ENCODE data around the gene MYO5A. TPM values are rescaled to one million over a fixed set of nuclear protein-coding genes. Genes with fewer than 3 reads are reported as not detected.

The MYO5A gene
- total RNA-seq, 1 experiment from 2014 or later, result 29.2 TPM

GRCh38 chr15:52348056-52348745 lies 180.5 kb downstream of the MYO5A start:
- TF ChIP-seq MAX (CRISPR knock-in tag; IDR thresholded peaks at IDR 0.05) (no peak), FOXJ3 (CRISPR knock-in tag; IDR thresholded peaks at IDR 0.05; ENCODE audit: borderline replicate concordance) (no peak), SOX15 (CRISPR knock-in tag; IDR thresholded peaks at IDR 0.05) (no peak), E2F5 (CRISPR knock-in tag; IDR thresholded peaks at IDR 0.05) (no peak), ATF3 (CRISPR knock-in tag; conservative IDR thresholded peaks at IDR 0.05) (no peak), EMX1 (CRISPR knock-in tag; IDR thresholded peaks at IDR 0.05) (no peak), ZNF416 (CRISPR knock-in tag; IDR thresholded peaks at IDR 0.05) (no peak), FOXP1 (CRISPR knock-in tag; IDR thresholded peaks at IDR 0.05; ENCODE audit: borderline replicate concordance) (no peak), ETV6 (CRISPR knock-in tag; IDR thresholded peaks at IDR 0.05) (no peak), KAT7 (CRISPR knock-in tag; IDR thresholded peaks at IDR 0.05; ENCODE audit: borderline replicate concordance) (no peak), ERG (CRISPR knock-in tag; IDR thresholded peaks at IDR 0.05) (no peak), ZNF138 (CRISPR knock-in tag; conservative IDR thresholded peaks at IDR 0.05) (no peak), PRDM15 (CRISPR knock-in tag; IDR thresholded peaks at IDR 0.05) (no peak), IRF2 (CRISPR knock-in tag; IDR thresholded peaks at IDR 0.05; ENCODE audit: borderline replicate concordance, low read depth) (no peak), ZBTB21 (CRISPR knock-in tag; IDR thresholded peaks at IDR 0.05; ENCODE audit: borderline replicate concordance) (no peak), ELF4 (CRISPR knock-in tag; IDR thresholded peaks at IDR 0.05; ENCODE audit: low read depth) (no peak)
- H3K27me3 Mint-ChIP-seq (ENCODE audit: low read depth), result no peaks in the 10 kb centered on the region
- DNase-seq (ENCODE audit: low spot score), result no peak
- H3K4me1 Mint-ChIP-seq, result no peaks in the 10 kb centered on the region
- H3K4me3 Mint-ChIP-seq, result no peak overlapping the region
- no peak for ATAC-seq
- no peaks in the 10 kb centered on the region for H3K9me3 Mint-ChIP-seq
- H3K36me3 Mint-ChIP-seq, result peaks cover 27% of the 10 kb centered on the region
- ChIA-PET CTCF (no interaction called here), POLR2A (no interaction called here)
- H3K27ac Mint-ChIP-seq, result peak overlapping the region; percentile 44; the same call in 1 of the 2 replicates

- ChIA-PET POLR2A (no interaction called here), CTCF (no interaction called here)
- DNase-seq (ENCODE audit: low spot score) (no peak), ATAC-seq (no peak)
- Mint-ChIP-seq H3K27ac (no peak overlapping the region), H3K27me3 (ENCODE audit: low read depth) (no peaks in the 10 kb centered on the region), H3K4me3 (no peak overlapping the region), H3K4me1 (peaks cover 22% of the 10 kb centered on the region), H3K9me3 (no peaks in the 10 kb centered on the region), H3K36me3 (peaks cover 3% of the 10 kb centered on the region; the same call in 1 of the 2 replicates)
- TF ChIP-seq NFE2L1 (CRISPR knock-in tag; IDR thresholded peaks at IDR 0.05) (no peak), ETV6 (CRISPR knock-in tag; IDR thresholded peaks at IDR 0.05) (no peak), JAZF1 (CRISPR knock-in tag; IDR thresholded peaks at IDR 0.05) (no peak), GABPB1 (CRISPR knock-in tag; IDR thresholded peaks at IDR 0.05) (no peak), PRDM15 (CRISPR knock-in tag; IDR thresholded peaks at IDR 0.05) (no peak), ATF1 (CRISPR knock-in tag; IDR thresholded peaks at IDR 0.05) (no peak), CREB1 (CRISPR knock-in tag; IDR thresholded peaks at IDR 0.05) (no peak)
Measured at GRCh38 chr15:52344592-52344991, 184.1 kb downstream of the MYO5A start.
